Vagina (tissue), 2 donors: Measurements from ENCODE around the gene THSD7B.

Experiments
- POLR2A ChIP-seq, 2 donors: fragments of 450-650 bp; IDR thresholded peaks; one replicate each; pipeline ENCODE4 v1.6.1; 2017; ENCODE audit warnings: antibody characterized with exemption in 2 of 2, mild to moderate bottlenecking in 2 of 2, moderate library complexity in 2 of 2
- TF ChIP-seq, protein P1 (sequence below), 3 experiments: fragments of 450-650 bp in 2 of 3; fragments of 200-600 bp in 1 of 3; sonication (generic) in 1 of 3; IDR thresholded peaks; one replicate each; pipeline ENCODE4 v1.5.1; 2017 to 2019; ENCODE audit warnings: antibody characterized with exemption in 3 of 3, mild to moderate bottlenecking in 2 of 3, moderate library complexity in 2 of 3

- no peak for TF ChIP-seq POLR2A (IDR thresholded peaks at IDR 0.05)
- TF ChIP-seq, protein P1, sequence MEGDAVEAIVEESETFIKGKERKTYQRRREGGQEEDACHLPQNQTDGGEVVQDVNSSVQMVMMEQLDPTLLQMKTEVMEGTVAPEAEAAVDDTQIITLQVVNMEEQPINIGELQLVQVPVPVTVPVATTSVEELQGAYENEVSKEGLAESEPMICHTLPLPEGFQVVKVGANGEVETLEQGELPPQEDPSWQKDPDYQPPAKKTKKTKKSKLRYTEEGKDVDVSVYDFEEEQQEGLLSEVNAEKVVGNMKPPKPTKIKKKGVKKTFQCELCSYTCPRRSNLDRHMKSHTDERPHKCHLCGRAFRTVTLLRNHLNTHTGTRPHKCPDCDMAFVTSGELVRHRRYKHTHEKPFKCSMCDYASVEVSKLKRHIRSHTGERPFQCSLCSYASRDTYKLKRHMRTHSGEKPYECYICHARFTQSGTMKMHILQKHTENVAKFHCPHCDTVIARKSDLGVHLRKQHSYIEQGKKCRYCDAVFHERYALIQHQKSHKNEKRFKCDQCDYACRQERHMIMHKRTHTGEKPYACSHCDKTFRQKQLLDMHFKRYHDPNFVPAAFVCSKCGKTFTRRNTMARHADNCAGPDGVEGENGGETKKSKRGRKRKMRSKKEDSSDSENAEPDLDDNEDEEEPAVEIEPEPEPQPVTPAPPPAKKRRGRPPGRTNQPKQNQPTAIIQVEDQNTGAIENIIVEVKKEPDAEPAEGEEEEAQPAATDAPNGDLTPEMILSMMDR (IDR thresholded peaks at IDR 0.05), result no peak
These were observed 352.8 kb downstream of the THSD7B start for GRCh38 chr2:137118140-137118539.
